SK-N-SH (cell line): ENCODE results near the gene IGHMBP2. TPM values are rescaled to one million over a fixed set of nuclear protein-coding genes. Genes with fewer than 3 reads are reported as not detected.

ENCODE experiments used
- CTCF ChIA-PET: fragments of 300-600, 350-600 bp; formaldehyde crosslinking; extraction: SDS; loops from one replicate; lab custom pipeline; 2021; lab: Yijun Ruan, JAX
- POLR2A ChIA-PET: fragments of 350-600 bp; sonication (Branson Sonifier 250); formaldehyde crosslinking; extraction: SDS; loops from one replicate; lab custom pipeline; 2020; ENCODE audit warnings: antibody characterized with exemption, inconsistent platforms; lab: Yijun Ruan, JAX
- DNase-seq: peaks from one replicate; pipeline ENCODE4 v3.0.0; 2012
- H2AFZ ChIP-seq: fragments of 200-600 bp; sonication (generic); 2 replicates; pipeline ENCODE4 v1.8.1; 2016; ENCODE audit warnings: antibody characterized with exemption, mild to moderate bottlenecking, low read depth
- H3F3A ChIP-seq: fragments of 200-600 bp; sonication (generic); replicated peaks from 2 replicates; pipeline ENCODE3; 2016; ENCODE audit warnings: antibody characterized with exemption, mild to moderate bottlenecking; ENCODE audit not compliant: insufficient read depth
- H3K27ac ChIP-seq, 2 experiments: fragments of 200-500 bp in 1 of 2; fragments of 200-600 bp in 1 of 2; sonication (Bioruptor generic) in 1 of 2; sonication (generic), shearing (Covaris generic) in 1 of 2; 2 replicates each; pipeline versions ENCODE4 v1.5.1 to v1.6.1; 2014 to 2016; ENCODE audit warnings: low read depth in 2 of 2, inconsistent platforms in 1 of 2, low read length in 1 of 2, mild to moderate bottlenecking in 1 of 2, mixed read lengths in 1 of 2
- H3K27me3 ChIP-seq: fragments of 200-600 bp; sonication (generic), shearing (Covaris generic); 2 replicates; pipeline ENCODE4 v1.6.1; 2016; ENCODE audit warnings: mixed run types; ENCODE audit not compliant: insufficient read depth
- H3K36me3 ChIP-seq, 2 experiments: fragments of 200-500 bp in 1 of 2; fragments of 200-600 bp in 1 of 2; sonication (Bioruptor generic) in 1 of 2; sonication (generic) in 1 of 2; replicated peaks in 1 of 2; 2 replicates each; pipeline versions ENCODE3 to v1.5.1; 2014 to 2016; ENCODE audit warnings: low read length in 1 of 2, mild to moderate bottlenecking in 1 of 2; ENCODE audit not compliant: insufficient read depth in 2 of 2, control insufficient read depth in 1 of 2
- H3K4me1 ChIP-seq, 2 experiments: fragments of 200-500 bp in 1 of 2; fragments of 200-600 bp in 1 of 2; sonication (Bioruptor generic) in 1 of 2; sonication (generic), shearing (Covaris generic) in 1 of 2; 2 replicates each; pipeline versions ENCODE4 v1.5.1 to v1.6.1; 2014 to 2016; ENCODE audit warnings: low read depth in 1 of 2, low read length in 1 of 2, mixed run types in 1 of 2; ENCODE audit not compliant: insufficient read depth in 2 of 2, control insufficient read depth in 1 of 2
- H3K4me2 ChIP-seq: fragments of 200-600 bp; sonication (generic), shearing (Covaris generic); 2 replicates; pipeline ENCODE4 v1.6.1; 2017; ENCODE audit warnings: mixed run types
- H3K4me3 ChIP-seq, 2 experiments: fragments of 200-500 bp in 1 of 2; fragments of 200-600 bp in 1 of 2; sonication (Bioruptor generic) in 1 of 2; sonication (generic), shearing (Covaris generic) in 1 of 2; 2 replicates each; pipeline versions ENCODE4 v1.5.1 to v1.8.1; 2014 to 2016; ENCODE audit warnings: low read depth in 2 of 2, inconsistent platforms in 1 of 2, low read length in 1 of 2, mild to moderate bottlenecking in 1 of 2, mixed read lengths in 1 of 2, moderate library complexity in 1 of 2
- H3K79me2 ChIP-seq: fragments of 200-600 bp; sonication (generic); 2 replicates; pipeline ENCODE4 v1.8.1; 2017; ENCODE audit warnings: mild to moderate bottlenecking; ENCODE audit not compliant: insufficient read depth
- H3K9ac ChIP-seq: fragments of 200-600 bp; sonication (generic); 2 replicates; pipeline ENCODE4 v1.6.1; 2017; ENCODE audit warnings: mixed run types
- H3K9me2 ChIP-seq: fragments of 200-600 bp; sonication (generic); 2 replicates; pipeline ENCODE4 v1.6.1; 2017; ENCODE audit warnings: mixed run types
- H3K9me3 ChIP-seq: fragments of 200-600 bp; sonication (generic); 2 replicates; pipeline ENCODE4 v1.6.1; 2017; ENCODE audit warnings: mixed run types, mild to moderate bottlenecking, moderate library complexity
- H4K20me1 ChIP-seq: fragments of 200-600 bp; sonication (generic); 2 replicates; pipeline ENCODE4 v1.6.1; 2017; ENCODE audit warnings: mild to moderate bottlenecking, mixed run types; ENCODE audit not compliant: insufficient read depth
- CHD2 ChIP-seq: fragments of 150-350 bp; IDR thresholded peaks from 2 replicates; pipeline ENCODE4 v1.6.1; 2018; ENCODE audit warnings: low read length; ENCODE audit not compliant: partially characterized antibody
- ELF1 ChIP-seq: IDR thresholded peaks from 2 replicates; pipeline ENCODE4 v1.4.0; 2012
- EP300 ChIP-seq, 2 experiments: IDR thresholded peaks; 2 replicates each; pipeline versions ENCODE4 v1.4.0 to v1.6.1; 2012; ENCODE audit warnings: borderline replicate concordance in 1 of 2, low read depth in 1 of 2, low read length in 1 of 2
- EZH2phosphoT487 ChIP-seq: fragments of 200-600 bp; sonication (generic); IDR thresholded peaks from 2 replicates; pipeline ENCODE4 v1.6.1; 2017; ENCODE audit warnings: low read depth, mixed run types, mild to moderate bottlenecking, antibody characterized with exemption, moderate library complexity, borderline replicate concordance
- FOSL2 ChIP-seq: IDR thresholded peaks from 2 replicates; pipeline ENCODE4 v1.4.0; 2012; ENCODE audit warnings: low read depth, mild to moderate bottlenecking, moderate library complexity, borderline replicate concordance
- FOXJ3 ChIP-seq: sonication (generic); formaldehyde crosslinking; IDR thresholded peaks from 2 replicates; pipeline ENCODE4 v1.5.1; 2020; ENCODE audit warnings: mild to moderate bottlenecking, missing genetic modification reagents
- FOXM1 ChIP-seq: IDR thresholded peaks from 2 replicates; pipeline ENCODE4 v1.4.0; 2012; ENCODE audit warnings: low read depth, mild to moderate bottlenecking
- MEF2A ChIP-seq: IDR thresholded peaks from 2 replicates; pipeline ENCODE4 v1.4.0; 2012; ENCODE audit warnings: low read depth, borderline replicate concordance
- NFIC ChIP-seq: IDR thresholded peaks from 2 replicates; pipeline ENCODE4 v1.4.0; 2012; ENCODE audit warnings: borderline replicate concordance
- POLR2AphosphoS5 ChIP-seq: IDR thresholded peaks from 2 replicates; pipeline ENCODE4 v1.6.1; 2012; ENCODE audit warnings: low read depth, low read length
- RAD21 ChIP-seq: IDR thresholded peaks from 2 replicates; pipeline ENCODE4 v1.6.1; 2012; ENCODE audit warnings: mild to moderate bottlenecking, low read length
- RCOR1 ChIP-seq: fragments of 150-350 bp; IDR thresholded peaks from 2 replicates; pipeline ENCODE4 v1.6.1; 2017; ENCODE audit warnings: antibody characterized with exemption, low read length
- RFX5 ChIP-seq: IDR thresholded peaks from 2 replicates; pipeline ENCODE4 v1.6.1; 2012; ENCODE audit warnings: mild to moderate bottlenecking, improper control_type of control experiment, low read length
- TEAD4 ChIP-seq: IDR thresholded peaks from 2 replicates; pipeline ENCODE4 v1.4.0; 2012; ENCODE audit warnings: mild to moderate bottlenecking, borderline replicate concordance; ENCODE audit not compliant: insufficient read depth
- YY1 ChIP-seq: IDR thresholded peaks from 2 replicates; pipeline ENCODE4 v1.4.0; 2012; ENCODE audit warnings: low read depth, mild to moderate bottlenecking
- WGBS: methylation state at CpG from one replicate; pipeline ENCODE4 v1.1.6; 2017; ENCODE audit warnings: low lambda C conversion rate; 5-methylcytosine and 5-hydroxymethylcytosine counted together
- polyA plus RNA-seq, 3 experiments: library from polyadenylated mRNA; depleted of rRNA; stranded (reverse); fragments of >200 nt; gene quantifications; 2 replicates each; pipeline ENCODE4 v1.2.3, GENCODE V29; 2012
- TF ChIP-seq, protein P1 (sequence below): fragments of 150-350 bp; IDR thresholded peaks from 2 replicates; pipeline ENCODE4 v1.6.1; 2016; ENCODE audit warnings: mild to moderate bottlenecking, low read depth, low read length
- TF ChIP-seq, protein P2 (sequence below): fragments of 150-350 bp; IDR thresholded peaks from 2 replicates; pipeline ENCODE4 v1.6.1; 2017; ENCODE audit warnings: antibody characterized with exemption, low read length, low read depth, borderline replicate concordance

IGHMBP2 gene
- polyA plus RNA-seq, 1 of the 3 experiments (the other 2 are of a cell fraction) = 9.0 TPM

DNA sequence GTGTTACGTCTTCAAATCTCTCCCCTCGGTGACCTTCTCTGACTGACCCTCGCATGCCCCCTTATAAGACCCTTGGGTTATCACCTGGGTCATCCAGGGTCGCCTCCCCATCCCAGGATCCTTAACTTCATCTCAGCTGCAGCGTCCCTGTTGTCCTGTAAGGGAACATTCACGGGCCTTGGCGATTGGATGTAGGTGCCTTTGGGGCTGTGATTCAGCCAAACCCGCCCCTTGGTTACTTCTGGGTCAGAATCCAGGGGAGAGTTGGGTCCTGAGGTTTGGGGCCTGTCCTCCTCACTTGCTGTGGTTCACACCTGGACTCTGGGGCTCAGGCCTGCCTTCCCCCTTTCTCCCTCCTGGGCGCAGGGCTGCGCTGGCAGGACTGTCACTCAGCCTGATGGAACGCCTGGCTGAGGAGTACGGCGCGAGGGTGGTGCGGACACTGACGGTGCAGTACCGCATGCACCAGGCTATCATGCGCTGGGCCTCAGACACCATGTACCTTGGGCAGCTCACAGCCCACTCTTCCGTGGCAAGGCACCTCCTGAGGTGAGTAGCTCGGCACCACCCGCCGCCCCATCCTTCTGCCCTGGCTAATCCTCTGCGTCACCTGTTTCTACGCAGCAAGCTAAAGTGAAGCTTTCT lies 29.4 kb downstream of the IGHMBP2 start:
- Histone ChIP-seq H3K36me3 (peaks cover 2 to 68% of the 10 kb centered on the region in 2 experiments), H3K27me3 (no peaks in the 10 kb centered on the region), H3K9me3 (no peaks in the 10 kb centered on the region), H3K9ac (no peak overlapping the region), H3K4me2 (no peak overlapping the region), H3K79me2 (no peaks in the 10 kb centered on the region), H2AFZ (no peak overlapping the region), H3F3A (no peaks in the 10 kb centered on the region), H4K20me1 (no peaks in the 10 kb centered on the region), H3K27ac (no peak overlapping the region), H3K4me1 (no peaks in the 10 kb centered on the region), H3K9me2 (no peaks in the 10 kb centered on the region), H3K4me3 (no peak overlapping the region)
- no peak for DNase-seq
- TF ChIP-seq POLR2AphosphoS5 = no peak
- TF ChIP-seq NFIC = no peak
- no peak for TF ChIP-seq TEAD4
- TF ChIP-seq RCOR1 = no peak
- TF ChIP-seq CHD2 = no peak
- TF ChIP-seq, protein P1, sequence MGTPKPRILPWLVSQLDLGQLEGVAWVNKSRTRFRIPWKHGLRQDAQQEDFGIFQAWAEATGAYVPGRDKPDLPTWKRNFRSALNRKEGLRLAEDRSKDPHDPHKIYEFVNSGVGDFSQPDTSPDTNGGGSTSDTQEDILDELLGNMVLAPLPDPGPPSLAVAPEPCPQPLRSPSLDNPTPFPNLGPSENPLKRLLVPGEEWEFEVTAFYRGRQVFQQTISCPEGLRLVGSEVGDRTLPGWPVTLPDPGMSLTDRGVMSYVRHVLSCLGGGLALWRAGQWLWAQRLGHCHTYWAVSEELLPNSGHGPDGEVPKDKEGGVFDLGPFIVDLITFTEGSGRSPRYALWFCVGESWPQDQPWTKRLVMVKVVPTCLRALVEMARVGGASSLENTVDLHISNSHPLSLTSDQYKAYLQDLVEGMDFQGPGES = no peak
- no peak for TF ChIP-seq EP300 (IDR thresholded peaks at IDR 0.05; ENCODE audit: borderline replicate concordance in 1 of 2, low read depth in 1 of 2, low read length in 1 of 2)
- no peak for TF ChIP-seq RAD21
- no peak for TF ChIP-seq RFX5
- no peak for TF ChIP-seq MEF2A
- no peak for TF ChIP-seq YY1
- no peak for TF ChIP-seq FOSL2
- TF ChIP-seq EZH2phosphoT487 = no peak
- TF ChIP-seq ELF1 = no peak
- no peak for TF ChIP-seq FOXM1
- TF ChIP-seq FOXJ3 = no peak
- TF ChIP-seq, protein P2, sequence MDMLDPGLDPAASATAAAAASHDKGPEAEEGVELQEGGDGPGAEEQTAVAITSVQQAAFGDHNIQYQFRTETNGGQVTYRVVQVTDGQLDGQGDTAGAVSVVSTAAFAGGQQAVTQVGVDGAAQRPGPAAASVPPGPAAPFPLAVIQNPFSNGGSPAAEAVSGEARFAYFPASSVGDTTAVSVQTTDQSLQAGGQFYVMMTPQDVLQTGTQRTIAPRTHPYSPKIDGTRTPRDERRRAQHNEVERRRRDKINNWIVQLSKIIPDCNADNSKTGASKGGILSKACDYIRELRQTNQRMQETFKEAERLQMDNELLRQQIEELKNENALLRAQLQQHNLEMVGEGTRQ = no peak
- CTCF ChIA-PET = no interaction called here
- 91% methylated on average over 9 of the region's 24 CpGs for WGBS
- POLR2A ChIA-PET = no interaction called here
